SK-MEL-5 (cell line): ENCODE results near the gene PTPRD. TPM values are rescaled to one million over a fixed set of nuclear protein-coding genes. Genes with fewer than 3 reads are reported as not detected.

Experiments
- DNase-seq: peaks from one replicate; pipeline ENCODE4 v3.0.0-alpha.2; 2016; ENCODE audit warnings: low read depth, low spot score
- in situ Hi-C: cut with HindIII; loops from 2 replicates; pipeline ENCODE4 v1.10.0; 2016; ENCODE audit warnings: low sequenced_read_pairs, high pct_unique_total_duplicates, low pct_unique_long_range_greater_than_20kb
- total RNA-seq: library from RNA; depleted of rRNA; stranded (reverse); fragments of >200 nt; shearing (Covaris generic); gene quantifications from 2 replicates; pipeline ENCODE4 v1.2.3, GENCODE V29; 2014

The PTPRD gene
- total RNA-seq, 1 experiment from 2014 or later = 2.1 TPM

GRCh38 chr9:8760000-8760767 lies 1852.6 kb downstream of the PTPRD start:
- DNase-seq = no peak
- in situ Hi-C loops = no loop called here

DNA sequence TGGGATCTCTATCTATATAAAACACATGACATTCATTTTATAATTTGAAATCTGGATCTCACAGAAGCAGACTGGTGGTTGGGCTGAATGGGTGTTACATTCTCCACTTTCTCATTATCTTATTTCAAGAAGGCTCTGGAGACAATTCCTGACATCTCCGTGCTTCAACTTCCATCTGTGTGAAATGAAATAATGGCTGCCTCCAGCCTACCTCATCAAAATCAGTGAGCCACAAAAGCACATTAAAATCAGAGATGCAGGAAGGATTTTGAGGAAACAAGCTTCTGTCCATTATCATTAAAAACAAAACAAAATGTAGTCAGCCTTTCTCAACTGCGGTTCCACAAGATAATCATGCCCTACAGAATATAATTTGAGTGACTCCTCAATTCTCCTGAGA lies 1854.9 kb downstream of the PTPRD start:
- no peak for DNase-seq
- in situ Hi-C loops = no loop called here

GRCh38 chr9:8754751-8755150 lies 1858.1 kb downstream of the PTPRD start:
- in situ Hi-C loops = no loop called here

GRCh38 chr9:8751406-8751930 lies 1861.3 kb downstream of the PTPRD start:
- DNase-seq = no peak
- in situ Hi-C loops = no loop called here

More at GRCh38 chr9:8754751-8755150, 1858.1 kb downstream of the PTPRD start:
- DNase-seq = no peak

- in situ Hi-C loops = no loop called here
- peak; percentile 55 for DNase-seq
Measured at GRCh38 chr9:8750639-8751051, 1862.2 kb downstream of the PTPRD start.

DNA sequence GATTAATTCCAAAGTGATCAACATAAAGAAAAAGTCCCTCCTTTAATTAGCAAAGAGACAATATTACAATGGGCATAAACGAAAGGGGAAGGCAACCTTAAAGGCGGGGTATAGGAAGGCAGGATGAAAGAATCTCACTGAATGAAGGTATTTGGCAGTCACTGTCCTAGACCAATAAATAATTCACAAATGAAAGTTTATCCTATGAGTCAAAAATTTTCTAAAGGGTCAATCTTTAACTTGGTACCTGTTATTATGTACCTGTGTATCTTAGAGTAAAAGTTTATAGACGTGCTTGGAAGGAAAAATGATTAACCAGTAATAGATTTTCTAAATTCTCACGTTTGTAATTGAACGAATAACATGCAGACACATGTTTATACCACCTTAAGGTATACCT lies 1867.5 kb downstream of the PTPRD start:
- in situ Hi-C loops = no loop called here
- DNase-seq = no peak

GRCh38 chr9:8738945-8739344 lies 1873.9 kb downstream of the PTPRD start:
- DNase-seq = no peak
- in situ Hi-C loops = no loop called here

DNA sequence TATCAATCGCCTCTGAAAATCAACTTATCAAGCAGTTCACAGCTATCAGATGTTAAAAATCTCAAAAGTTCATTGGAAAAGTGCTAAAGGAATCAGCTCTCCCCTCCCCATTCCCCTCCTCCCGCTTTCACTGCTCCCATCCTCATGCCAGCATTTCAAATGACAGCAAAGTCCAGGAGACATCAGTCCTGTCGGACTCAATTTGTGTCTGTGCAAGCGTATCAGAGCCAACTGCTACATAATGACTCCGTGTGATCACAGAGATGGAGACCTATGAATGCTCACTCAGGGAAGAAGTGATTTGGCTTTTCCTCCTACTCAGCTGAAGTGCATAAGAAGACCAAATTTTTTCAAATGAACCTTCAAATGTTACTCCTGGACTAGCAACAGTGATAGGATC lies 1876.0 kb downstream of the PTPRD start:
- no peak for DNase-seq
- in situ Hi-C loops = no loop called here

- in situ Hi-C loops = no loop called here
- DNase-seq = no peak
Measured at GRCh38 chr9:8734760-8735159, 1878.0 kb downstream of the PTPRD start.

GRCh38 chr9:8733131-8733954 lies 1879.5 kb downstream of the PTPRD start:
- in situ Hi-C loops = no loop called here
- peak; percentile 97 for DNase-seq

DNA sequence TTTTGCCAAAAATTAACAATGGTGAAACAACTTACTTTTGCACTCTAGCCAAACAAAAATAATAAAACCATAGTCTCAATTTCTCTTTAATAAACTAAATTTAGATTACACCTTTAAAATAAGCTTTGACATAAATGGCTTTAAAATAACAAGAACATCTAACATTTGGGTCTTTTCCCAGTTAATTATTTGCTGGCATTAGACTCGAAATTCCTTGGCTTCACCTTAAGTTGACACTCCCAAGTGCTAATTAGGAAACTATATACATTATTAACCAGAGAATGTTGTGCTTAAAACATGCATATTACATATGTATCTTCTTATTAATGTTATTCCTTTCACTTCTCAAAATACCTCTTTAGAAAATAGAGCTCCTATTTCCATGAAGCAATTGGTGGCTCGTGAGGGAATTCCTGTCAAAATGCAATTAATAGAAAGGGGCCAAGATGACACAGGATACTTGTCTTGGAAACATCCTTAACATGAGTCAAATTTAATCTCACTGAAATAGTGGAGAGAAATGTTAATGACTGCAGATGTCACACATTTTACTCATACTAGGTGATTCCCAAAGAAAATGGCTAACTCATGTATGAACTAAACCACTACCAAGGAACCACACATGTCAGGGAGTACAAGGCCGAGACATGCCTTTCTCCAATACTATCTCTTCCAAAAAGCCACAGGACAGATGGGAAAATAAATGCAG lies 1880.3 kb downstream of the PTPRD start:
- in situ Hi-C loops = no loop called here
- no peak for DNase-seq

GRCh38 chr9:8730618-8731017 lies 1882.2 kb downstream of the PTPRD start:
- no peak for DNase-seq
- in situ Hi-C loops = no loop called here

- DNase-seq = no peak
- in situ Hi-C loops = no loop called here
Measured at GRCh38 chr9:8728910-8729309, 1883.9 kb downstream of the PTPRD start.

GRCh38 chr9:8727191-8727590 lies 1885.6 kb downstream of the PTPRD start:
- no peak for DNase-seq
- in situ Hi-C loops = no loop called here

DNA sequence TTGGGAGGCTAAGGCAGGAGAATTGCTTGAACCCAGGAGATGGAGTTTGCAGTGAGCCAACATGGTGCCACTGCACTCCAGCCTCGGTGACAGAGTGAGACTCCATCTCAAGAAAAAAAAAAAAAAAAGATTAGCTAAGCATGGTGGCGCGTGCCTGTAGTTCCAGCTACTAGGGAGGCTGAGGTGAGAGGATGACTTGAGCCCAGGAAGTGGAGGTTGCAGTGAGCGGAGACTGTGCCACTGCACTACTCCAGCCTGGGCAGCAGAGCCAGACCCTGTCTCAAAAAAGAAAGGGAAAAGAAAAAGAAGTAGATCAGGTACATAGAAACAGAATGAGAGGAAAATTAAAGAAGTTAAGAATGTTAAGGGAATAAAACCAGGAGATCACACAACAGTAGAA lies 1886.1 kb downstream of the PTPRD start:
- no peak for DNase-seq
- in situ Hi-C loops = no loop called here

DNA sequence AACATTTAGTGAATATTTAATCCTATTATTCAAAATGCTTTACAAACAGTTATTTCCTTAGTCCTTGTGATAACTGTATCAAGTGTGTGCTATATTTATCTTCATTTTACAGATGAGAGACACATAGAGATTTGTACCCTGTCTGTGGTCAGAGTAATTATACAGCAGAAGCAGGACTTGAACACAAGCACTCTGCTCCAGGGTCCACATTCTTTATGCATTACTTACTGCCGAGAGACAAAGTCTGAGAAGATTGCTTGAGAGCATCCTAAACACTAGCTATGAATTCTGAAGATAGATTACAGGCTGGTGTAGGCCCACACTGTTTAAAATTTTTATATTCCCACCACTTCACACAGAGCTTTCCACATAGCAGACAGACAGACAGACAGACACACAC lies 1887.2 kb downstream of the PTPRD start:
- in situ Hi-C loops = no loop called here
- DNase-seq = no peak

- in situ Hi-C loops = no loop called here
- no peak for DNase-seq
Measured at GRCh38 chr9:8724284-8725018, 1888.4 kb downstream of the PTPRD start.
